H9 (cell line): ENCODE data around the gene TENT5C. TPM values are rescaled to one million over a fixed set of nuclear protein-coding genes. Genes with fewer than 3 reads are reported as not detected.

Experiments used
- DNase-seq: peaks from one replicate; pipeline ENCODE4 v3.0.0-alpha.2; 2017
- H2AFZ ChIP-seq: one replicate; pipeline ENCODE4 v1.6.1; 2013; ENCODE audit warnings: mild to moderate bottlenecking, low read length, control low read depth, moderate library complexity
- H2AK5ac ChIP-seq: 2 replicates; pipeline ENCODE4 v1.6.1; 2013; ENCODE audit warnings: low read length, control low read depth, mixed read lengths; ENCODE audit not compliant: insufficient read length
- H2BK120ac ChIP-seq: one replicate; pipeline ENCODE4 v1.6.1; 2013; ENCODE audit warnings: low read depth, mild to moderate bottlenecking, low read length, control low read depth, inconsistent platforms; ENCODE audit not compliant: poor library complexity, severe bottlenecking
- H2BK12ac ChIP-seq: 2 replicates; pipeline ENCODE4 v1.6.1; 2013; ENCODE audit warnings: low read length, control low read depth, mixed read lengths, low read depth; ENCODE audit not compliant: insufficient read length
- H2BK15ac ChIP-seq: 2 replicates; pipeline ENCODE4 v1.6.1; 2013; ENCODE audit warnings: low read depth, low read length, control low read depth
- H2BK20ac ChIP-seq: one replicate; pipeline ENCODE4 v1.6.1; 2013; ENCODE audit warnings: low read depth, mild to moderate bottlenecking, low read length, control low read depth, inconsistent platforms; ENCODE audit not compliant: poor library complexity, severe bottlenecking
- H2BK5ac ChIP-seq: 2 replicates; pipeline ENCODE4 v1.6.1; 2013; ENCODE audit warnings: low read length, control low read depth, mixed read lengths; ENCODE audit not compliant: insufficient read length
- H3K14ac ChIP-seq: 2 replicates; pipeline ENCODE4 v1.6.1; 2013; ENCODE audit warnings: low read length, control low read depth; ENCODE audit not compliant: insufficient read depth
- H3K18ac ChIP-seq: 2 replicates; pipeline ENCODE4 v1.6.1; 2013; ENCODE audit warnings: low read depth, mild to moderate bottlenecking, mixed read lengths, low read length, control low read depth; ENCODE audit not compliant: insufficient read length
- H3K23ac ChIP-seq: 2 replicates; pipeline ENCODE4 v1.6.1; 2013; ENCODE audit warnings: low read length, control low read depth, mixed read lengths, low read depth; ENCODE audit not compliant: insufficient read length
- H3K23me2 ChIP-seq: 2 replicates; pipeline ENCODE4 v1.6.1; 2013; ENCODE audit warnings: low read depth, mild to moderate bottlenecking, mixed read lengths, low read length, control low read depth; ENCODE audit not compliant: insufficient read length, poor library complexity, severe bottlenecking
- H3K27ac ChIP-seq: 2 replicates; pipeline ENCODE4 v1.5.1; 2013; ENCODE audit warnings: low read length, control low read depth, mixed read lengths, low read depth; ENCODE audit not compliant: insufficient read length
- H3K27me3 ChIP-seq: 2 replicates; pipeline ENCODE4 v1.6.1; 2013; ENCODE audit warnings: low read length, control low read depth, inconsistent platforms; ENCODE audit not compliant: insufficient read depth
- H3K4ac ChIP-seq: 2 replicates; pipeline ENCODE4 v1.6.1; 2013; ENCODE audit warnings: low read depth, mild to moderate bottlenecking, control low read depth, inconsistent platforms, low read length, moderate library complexity
- H3K4me1 ChIP-seq: 2 replicates; pipeline ENCODE4 v1.6.1; 2013; ENCODE audit warnings: low read length, control low read depth, inconsistent platforms; ENCODE audit not compliant: insufficient read depth
- H3K4me2 ChIP-seq: 2 replicates; pipeline ENCODE4 v1.6.1; 2013; ENCODE audit warnings: low read length, control low read depth, mixed read lengths; ENCODE audit not compliant: insufficient read length, insufficient read depth
- H3K56ac ChIP-seq: 2 replicates; pipeline ENCODE4 v1.6.1; 2013; ENCODE audit warnings: low read depth, mild to moderate bottlenecking, mixed read lengths, low read length, control low read depth; ENCODE audit not compliant: insufficient read length
- H3K79me1 ChIP-seq: 2 replicates; pipeline ENCODE4 v1.6.1; 2013; ENCODE audit warnings: low read depth, mild to moderate bottlenecking, moderate library complexity, low read length, control low read depth, inconsistent platforms; ENCODE audit not compliant: insufficient read depth, poor library complexity, severe bottlenecking
- H3K79me2 ChIP-seq: 2 replicates; pipeline ENCODE4 v1.6.1; 2013; ENCODE audit warnings: low read length, control low read depth, inconsistent platforms; ENCODE audit not compliant: insufficient read depth
- H3K9ac ChIP-seq: 2 replicates; pipeline ENCODE4 v1.6.1; 2013; ENCODE audit warnings: low read length, control low read depth, mixed read lengths; ENCODE audit not compliant: insufficient read length; ENCODE audit errors: extremely low read depth
- H3K9me3 ChIP-seq: one replicate; pipeline ENCODE4 v1.6.1; 2013; ENCODE audit warnings: low read depth, low read length, inconsistent platforms; ENCODE audit not compliant: control insufficient read depth
- H3T11ph ChIP-seq: one replicate; pipeline ENCODE4 v1.6.1; 2013; ENCODE audit warnings: mild to moderate bottlenecking, low read length, control low read depth, inconsistent platforms
- H4K20me1 ChIP-seq: one replicate; pipeline ENCODE4 v1.6.1; 2013; ENCODE audit not compliant: control insufficient read depth, insufficient read length, insufficient read depth
- H4K5ac ChIP-seq: 2 replicates; pipeline ENCODE4 v1.6.1; 2013; ENCODE audit warnings: low read depth, mild to moderate bottlenecking, mixed read lengths, low read length, control low read depth; ENCODE audit not compliant: insufficient read length
- H4K8ac ChIP-seq: replicated peaks from 2 replicates; pipeline ENCODE4 v1.6.1; 2013; ENCODE audit warnings: low read length, control low read depth, mixed read lengths, low read depth; ENCODE audit not compliant: insufficient read length
- H4K91ac ChIP-seq: 2 replicates; pipeline ENCODE4 v1.6.1; 2013; ENCODE audit warnings: low read depth, mild to moderate bottlenecking, moderate library complexity, mixed read lengths, low read length, control low read depth; ENCODE audit not compliant: insufficient read length
- H3K27ac Mint-ChIP-seq, 3 experiments: 2 replicates in 2 of 3; 3 replicates in 1 of 3; pipeline ENCODE4 v1.8.0; 2020 to 2021; ENCODE audit warnings: mixed read lengths in 3 of 3, mild to moderate bottlenecking in 1 of 3, moderate library complexity in 1 of 3
- H3K27me3 Mint-ChIP-seq: 2 replicates; pipeline ENCODE4 v1.8.0; 2021; ENCODE audit warnings: low read depth, mild to moderate bottlenecking, moderate library complexity, mixed read lengths
- H3K36me3 Mint-ChIP-seq, 3 experiments: 2 replicates in 2 of 3; 3 replicates in 1 of 3; pipeline ENCODE4 v1.8.0; 2020 to 2021; ENCODE audit warnings: low read depth in 3 of 3, mixed read lengths in 3 of 3; ENCODE audit not compliant: insufficient read depth in 1 of 3
- H3K4me1 Mint-ChIP-seq, 2 experiments: 2 replicates each; pipeline ENCODE4 v1.8.0; 2020; ENCODE audit warnings: mixed read lengths in 2 of 2
- H3K4me3 Mint-ChIP-seq, 2 experiments: 2 replicates in 1 of 2; 3 replicates in 1 of 2; pipeline ENCODE4 v1.8.0; 2020 to 2021; ENCODE audit warnings: mild to moderate bottlenecking in 2 of 2, mixed read lengths in 2 of 2, moderate library complexity in 1 of 2
- H3K9me3 Mint-ChIP-seq, 2 experiments: 2 replicates in 1 of 2; 3 replicates in 1 of 2; pipeline ENCODE4 v1.8.0; 2020; ENCODE audit warnings: mild to moderate bottlenecking in 2 of 2, mixed read lengths in 2 of 2, moderate library complexity in 1 of 2
- WGBS: extraction: QIAGEN DNeasy Blood & Tissue Kit; methylation state at CpG from one replicate; pipeline ENCODE4 v1.1.7; 2013; ENCODE audit warnings: missing lambda C conversion rate, low lambda C conversion rate, mixed read lengths; ENCODE audit not compliant: insufficient read length; ENCODE audit errors: extremely low coverage; 5-methylcytosine and 5-hydroxymethylcytosine counted together
- total RNA-seq: library from RNA; stranded (reverse); gene quantifications from 2 replicates; pipeline ENCODE4 v1.2.1, GENCODE V29; 2021
- TF ChIP-seq, protein P1 (sequence below): fragments of 200-600 bp; sonication (generic); conservative IDR thresholded peaks from 3 replicates; pipeline ENCODE4 v1.8.0; 2021; ENCODE audit warnings: antibody characterized with exemption, mild to moderate bottlenecking

TENT5C gene
- total RNA-seq, 1 experiment from 2014 or later: 0.37 TPM

GRCh38 chr1:117573386-117574023 is 32.3 kb upstream of the TENT5C start:
- no peak overlapping the region for H4K8ac ChIP-seq
- H2BK120ac ChIP-seq: no peak overlapping the region
- no peak overlapping the region for H2BK5ac ChIP-seq
- H2AK5ac ChIP-seq: no peak overlapping the region
- no peaks in the 10 kb centered on the region for H3K79me2 ChIP-seq
- H4K91ac ChIP-seq: no peak overlapping the region
- H3K23ac ChIP-seq: no peak overlapping the region
- no peaks in the 10 kb centered on the region for H3K79me1 ChIP-seq
- Mint-ChIP-seq H3K27me3 (no peaks in the 10 kb centered on the region), H3K4me3 (no peak overlapping the region), H3K27ac (no peak overlapping the region), H3K9me3 (no peaks in the 10 kb centered on the region), H3K36me3 (no peaks in the 10 kb centered on the region; a peak in 1 of 7 replicates), H3K4me1 (peaks cover 9 to 13% of the 10 kb centered on the region in 2 experiments)
- peak; percentile 23 for DNase-seq
- no peak overlapping the region for H2BK20ac ChIP-seq
- no peak overlapping the region for H3K56ac ChIP-seq
- no peaks in the 10 kb centered on the region; the same call in 1 of the 2 replicates for H3K4me1 ChIP-seq
- H3K4me2 ChIP-seq: no peak overlapping the region
- no peaks in the 10 kb centered on the region for H3K9me3 ChIP-seq
- no peak overlapping the region for H4K5ac ChIP-seq
- H4K20me1 ChIP-seq: no peaks in the 10 kb centered on the region
- TF ChIP-seq, protein P1, sequence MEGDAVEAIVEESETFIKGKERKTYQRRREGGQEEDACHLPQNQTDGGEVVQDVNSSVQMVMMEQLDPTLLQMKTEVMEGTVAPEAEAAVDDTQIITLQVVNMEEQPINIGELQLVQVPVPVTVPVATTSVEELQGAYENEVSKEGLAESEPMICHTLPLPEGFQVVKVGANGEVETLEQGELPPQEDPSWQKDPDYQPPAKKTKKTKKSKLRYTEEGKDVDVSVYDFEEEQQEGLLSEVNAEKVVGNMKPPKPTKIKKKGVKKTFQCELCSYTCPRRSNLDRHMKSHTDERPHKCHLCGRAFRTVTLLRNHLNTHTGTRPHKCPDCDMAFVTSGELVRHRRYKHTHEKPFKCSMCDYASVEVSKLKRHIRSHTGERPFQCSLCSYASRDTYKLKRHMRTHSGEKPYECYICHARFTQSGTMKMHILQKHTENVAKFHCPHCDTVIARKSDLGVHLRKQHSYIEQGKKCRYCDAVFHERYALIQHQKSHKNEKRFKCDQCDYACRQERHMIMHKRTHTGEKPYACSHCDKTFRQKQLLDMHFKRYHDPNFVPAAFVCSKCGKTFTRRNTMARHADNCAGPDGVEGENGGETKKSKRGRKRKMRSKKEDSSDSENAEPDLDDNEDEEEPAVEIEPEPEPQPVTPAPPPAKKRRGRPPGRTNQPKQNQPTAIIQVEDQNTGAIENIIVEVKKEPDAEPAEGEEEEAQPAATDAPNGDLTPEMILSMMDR: no peak
- no peaks in the 10 kb centered on the region for H3K23me2 ChIP-seq
- no peak overlapping the region for H3K18ac ChIP-seq
- H3K14ac ChIP-seq: no peak overlapping the region; the same call in 1 of the 2 replicates
- no peak overlapping the region for H2BK12ac ChIP-seq
- no peak overlapping the region for H3K9ac ChIP-seq
- no peak overlapping the region for H3K4ac ChIP-seq
- no peak overlapping the region for H3T11ph ChIP-seq
- no peak overlapping the region for H2AFZ ChIP-seq
- WGBS: no CpG with 5 or more reads among the region's 10 CpGs
- H3K27ac ChIP-seq: no peak overlapping the region
- H3K27me3 ChIP-seq: no peaks in the 10 kb centered on the region
- no peak overlapping the region for H2BK15ac ChIP-seq
